Nephron progenitor cell (in vitro differentiated cells): Measurements from ENCODE around the gene MEAF6.

Source experiments
- DNase-seq: peaks from one replicate; pipeline ENCODE4 v3.0.0; 2021
- H3K27ac Mint-ChIP-seq: 2 replicates; pipeline ENCODE4 v1.8.0; 2021; ENCODE audit warnings: mild to moderate bottlenecking, moderate library complexity, mixed read lengths
- H3K27me3 Mint-ChIP-seq: 2 replicates; pipeline ENCODE4 v1.8.0; 2021; ENCODE audit warnings: mild to moderate bottlenecking, low read depth, mixed read lengths; ENCODE audit not compliant: poor library complexity
- H3K36me3 Mint-ChIP-seq: 2 replicates; pipeline ENCODE4 v1.8.0; 2021; ENCODE audit warnings: low read depth, mixed read lengths
- H3K4me1 Mint-ChIP-seq: 2 replicates; pipeline ENCODE4 v1.8.0; 2021; ENCODE audit warnings: mixed read lengths
- H3K4me3 Mint-ChIP-seq: 2 replicates; pipeline ENCODE4 v1.8.0; 2021; ENCODE audit warnings: mild to moderate bottlenecking, moderate library complexity, mixed read lengths
- H3K9me3 Mint-ChIP-seq: 2 replicates; pipeline ENCODE4 v1.8.0; 2021; ENCODE audit warnings: mild to moderate bottlenecking, moderate library complexity, mixed read lengths
- CTCF ChIP-seq: fragments of 200-600 bp; sonication (generic); IDR thresholded peaks from 2 replicates; pipeline ENCODE4 v1.5.0; 2021; ENCODE audit warnings: antibody characterized with exemption

MEAF6 gene

DNA sequence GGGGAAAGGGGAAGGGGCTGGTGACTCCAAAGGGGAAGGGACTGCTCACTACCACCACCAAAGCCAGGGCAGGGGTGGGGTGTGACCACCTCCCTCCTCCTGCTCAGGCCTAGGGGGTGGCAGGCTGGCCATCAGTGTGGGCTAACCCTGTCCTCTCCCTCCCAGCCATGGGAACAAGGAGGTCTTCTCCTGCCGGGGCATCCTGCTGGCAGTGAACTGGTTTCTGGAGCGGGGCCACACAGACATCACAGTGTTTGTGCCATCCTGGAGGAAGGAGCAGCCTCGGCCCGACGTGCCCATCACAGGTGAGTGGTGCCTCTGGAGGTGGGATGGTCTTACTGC, 34.5 kb downstream of the MEAF6 start:
- Mint-ChIP-seq H3K9me3 (no peaks in the 10 kb centered on the region), H3K36me3 (peaks cover 5% of the 10 kb centered on the region), H3K27me3 (peaks cover 7% of the 10 kb centered on the region), H3K4me1 (peaks cover 33% of the 10 kb centered on the region), H3K4me3 (no peak overlapping the region), H3K27ac (no peak overlapping the region)
- DNase-seq, result no peak
- no peak for TF ChIP-seq CTCF

GRCh38 chr1:37479255-37480124, 35.1 kb downstream of the MEAF6 start:
- peaks cover 34% of the 10 kb centered on the region for H3K4me1 Mint-ChIP-seq
- H3K9me3 Mint-ChIP-seq, result no peaks in the 10 kb centered on the region
- DNase-seq, result no peak
- peaks cover 5% of the 10 kb centered on the region for H3K36me3 Mint-ChIP-seq
- peaks cover 10% of the 10 kb centered on the region for H3K27me3 Mint-ChIP-seq
- H3K27ac Mint-ChIP-seq, result peak overlapping the region; percentile 94
- TF ChIP-seq CTCF, result no peak
- no peak overlapping the region for H3K4me3 Mint-ChIP-seq

- Mint-ChIP-seq H3K4me3 (no peak overlapping the region), H3K27me3 (peaks cover 13% of the 10 kb centered on the region), H3K9me3 (no peaks in the 10 kb centered on the region), H3K36me3 (peaks cover under 1% of the 10 kb centered on the region), H3K27ac (no peak overlapping the region), H3K4me1 (peaks cover 36% of the 10 kb centered on the region)
- no peak for TF ChIP-seq CTCF
- DNase-seq, result no peak
Measured at GRCh38 chr1:37478890-37479254, 35.7 kb downstream of the MEAF6 start.

- TF ChIP-seq CTCF, result no peak
- no peak for DNase-seq
- no peak overlapping the region for H3K27ac Mint-ChIP-seq
- H3K9me3 Mint-ChIP-seq, result no peaks in the 10 kb centered on the region
- no peaks in the 10 kb centered on the region for H3K36me3 Mint-ChIP-seq
- H3K4me3 Mint-ChIP-seq, result no peak overlapping the region
- H3K27me3 Mint-ChIP-seq, result peaks cover 17% of the 10 kb centered on the region
- peaks cover 40% of the 10 kb centered on the region for H3K4me1 Mint-ChIP-seq
Measured at GRCh38 chr1:37478451-37478881, 36.1 kb downstream of the MEAF6 start.

- no peak for DNase-seq
- no peak overlapping the region for H3K27ac Mint-ChIP-seq
- no peaks in the 10 kb centered on the region for H3K9me3 Mint-ChIP-seq
- H3K36me3 Mint-ChIP-seq, result no peaks in the 10 kb centered on the region
- peaks cover 22% of the 10 kb centered on the region for H3K27me3 Mint-ChIP-seq
- no peak for TF ChIP-seq CTCF
- peaks cover 43% of the 10 kb centered on the region for H3K4me1 Mint-ChIP-seq
- peak overlapping the region; percentile 23 for H3K4me3 Mint-ChIP-seq
Measured at GRCh38 chr1:37477946-37478345, 36.6 kb downstream of the MEAF6 start.
